HCT116 (cell line): ENCODE data around the gene ALDH2. TPM values are rescaled to one million over a fixed set of nuclear protein-coding genes. Genes with fewer than 3 reads are reported as not detected.

Experiments
- ATAC-seq: fragments of 200-7000 bp; cut with Tn5 transposase; 2 replicates; pipeline ENCODE4 v1.9.1; 2020; ENCODE audit warnings: mild to moderate bottlenecking, moderate library complexity
- BruUV-seq: library from RNA; stranded (reverse); fragments of 400-500 nt; replicated peaks from 2 replicates; lab custom pipeline; 2021; lab: Mats Ljungman, UMichigan
- CTCF ChIA-PET: fragments of 300-600 bp; sonication (Branson Sonifier 250); formaldehyde crosslinking; loops from one replicate; lab custom pipeline; 2021; ENCODE audit warnings: antibody characterized with exemption; lab: Charles Lee
- POLR2A ChIA-PET: fragments of 300-600, 350-600 bp; sonication (Branson Sonifier 250); formaldehyde crosslinking; loops from one replicate; lab custom pipeline; 2021; ENCODE audit warnings: antibody characterized with exemption; lab: Charles Lee
- RAD21 ChIA-PET, 2 experiments: fragments of 300-600 bp; sonication (Branson Sonifier 250); formaldehyde crosslinking; loops; one replicate each; lab custom pipeline; 2023; ENCODE audit warnings: low total read pairs in 2 of 2; ENCODE audit not compliant: uncharacterized antibody in 2 of 2, unreplicated experiment in 2 of 2, low non-redundant PET in 1 of 2; lab: Charles Lee
- DNase-seq: peaks from one replicate; pipeline ENCODE4 v3.0.0-alpha.2; 2010; ENCODE audit warnings: low read depth, low spot score
- H2AFZ ChIP-seq: fragments of 200-600 bp; shearing (Covaris generic), sonication (generic); 2 replicates; pipeline ENCODE4 v1.6.1; 2017; ENCODE audit warnings: low read depth, mixed run types, mixed read lengths, antibody characterized with exemption, low read length; ENCODE audit not compliant: poor library complexity, severe bottlenecking
- H3K27ac ChIP-seq: 2 replicates; pipeline ENCODE4 v1.5.1; 2012; ENCODE audit warnings: low read depth, low read length
- H3K27me3 ChIP-seq: fragments of 200-600 bp; sonication (generic); 2 replicates; pipeline ENCODE4 v1.6.1; 2016; ENCODE audit warnings: mixed run types, low read length, mixed read lengths; ENCODE audit not compliant: insufficient read depth
- H3K36me3 ChIP-seq, 2 experiments: fragments of 200-500 bp in 1 of 2; fragments of 200-600 bp in 1 of 2; sonication (Bioruptor generic) in 1 of 2; sonication (generic) in 1 of 2; 2 replicates each; pipeline versions ENCODE4 v1.5.1 to v1.6.1; 2014 to 2016; ENCODE audit warnings: low read length in 2 of 2, inconsistent platforms in 1 of 2, mixed read lengths in 1 of 2, mixed run types in 1 of 2; ENCODE audit not compliant: insufficient read depth in 2 of 2, control insufficient read depth in 1 of 2
- H3K4me1 ChIP-seq, 2 experiments: fragments of 200-600 bp in 1 of 2; sonication (generic) in 1 of 2; 2 replicates each; pipeline versions ENCODE4 v1.5.1 to v1.6.1; 2012 to 2017; ENCODE audit warnings: low read length in 2 of 2, inconsistent platforms in 1 of 2, mild to moderate bottlenecking in 1 of 2, mixed read lengths in 1 of 2, mixed run types in 1 of 2, moderate library complexity in 1 of 2; ENCODE audit not compliant: insufficient read depth in 2 of 2, control insufficient read depth in 1 of 2
- H3K4me2 ChIP-seq: fragments of 200-600 bp; sonication (generic); 2 replicates; pipeline ENCODE4 v1.6.1; 2017; ENCODE audit warnings: mixed run types, low read length, mixed read lengths
- H3K4me3 ChIP-seq, 2 experiments: fragments of 200-600 bp in 1 of 2; sonication (generic) in 1 of 2; replicated peaks in 1 of 2; 2 replicates each; pipeline ENCODE4 v1.5.1; 2011 to 2016; ENCODE audit warnings: low read length in 2 of 2, control low read depth in 1 of 2, low read depth in 1 of 2, mild to moderate bottlenecking in 1 of 2, mixed read lengths in 1 of 2, mixed run types in 1 of 2
- H3K79me2 ChIP-seq: fragments of 200-600 bp; sonication (generic); 2 replicates; pipeline ENCODE4 v1.6.1; 2017; ENCODE audit warnings: mild to moderate bottlenecking, mixed run types, low read length, moderate library complexity, mixed read lengths; ENCODE audit not compliant: insufficient read depth
- H3K9ac ChIP-seq: fragments of 200-600 bp; sonication (generic); 2 replicates; pipeline ENCODE4 v1.6.1; 2016; ENCODE audit warnings: low read length, mixed read lengths
- H3K9me2 ChIP-seq: fragments of 200-600 bp; sonication (generic), shearing (Covaris generic); 2 replicates; pipeline ENCODE4 v1.6.1; 2017; ENCODE audit warnings: mixed run types, mild to moderate bottlenecking, moderate library complexity; ENCODE audit not compliant: insufficient read depth
- H3K9me3 ChIP-seq, 2 experiments: fragments of 200-500 bp in 1 of 2; fragments of 200-600 bp in 1 of 2; sonication (Bioruptor generic) in 1 of 2; sonication (generic) in 1 of 2; 2 replicates each; pipeline ENCODE4 v1.6.1; 2014 to 2017; ENCODE audit warnings: low read length in 2 of 2, mixed read lengths in 2 of 2, inconsistent platforms in 1 of 2, low read depth in 1 of 2, mild to moderate bottlenecking in 1 of 2, mixed run types in 1 of 2, moderate library complexity in 1 of 2; ENCODE audit not compliant: control insufficient read depth in 1 of 2, insufficient read depth in 1 of 2
- H4K20me1 ChIP-seq: fragments of 200-600 bp; sonication (generic), shearing (Covaris generic); 2 replicates; pipeline ENCODE4 v1.6.1; 2017; ENCODE audit warnings: mixed run types, mild to moderate bottlenecking, moderate library complexity; ENCODE audit not compliant: insufficient read depth
- CEBPB ChIP-seq: IDR thresholded peaks from 2 replicates; pipeline ENCODE4 v1.6.1; 2012; ENCODE audit warnings: low read depth
- FOSL1 ChIP-seq: IDR thresholded peaks from 2 replicates; pipeline ENCODE4 v1.6.1; 2012; ENCODE audit warnings: low read depth
- POLR2A ChIP-seq: IDR thresholded peaks from 2 replicates; pipeline ENCODE4 v1.7.0; 2011; ENCODE audit warnings: borderline replicate concordance; ENCODE audit not compliant: insufficient read depth, insufficient read length; ENCODE audit errors: extremely low read depth
- POLR2AphosphoS5 ChIP-seq: IDR thresholded peaks from 2 replicates; pipeline ENCODE4 v1.6.1; 2011; ENCODE audit warnings: mild to moderate bottlenecking, low read depth, low read length, moderate library complexity
- RAD21 ChIP-seq: IDR thresholded peaks from 2 replicates; pipeline ENCODE4 v1.6.1; 2012; ENCODE audit warnings: low read depth, mild to moderate bottlenecking
- TCF7L2 ChIP-seq: IDR thresholded peaks from 2 replicates; pipeline ENCODE4 v1.7.0; 2011; ENCODE audit warnings: borderline replicate concordance, inconsistent platforms; ENCODE audit not compliant: insufficient read depth, insufficient read length; ENCODE audit errors: extremely low read depth
- YY1 ChIP-seq: IDR thresholded peaks from 2 replicates; pipeline ENCODE4 v1.6.1; 2011; ENCODE audit warnings: low read length, low read depth, moderate library complexity, mild to moderate bottlenecking; ENCODE audit not compliant: insufficient replicate concordance; ENCODE audit errors: extremely low read depth
- ZBTB33 ChIP-seq: IDR thresholded peaks from 2 replicates; pipeline ENCODE4 v1.6.1; 2011; ENCODE audit warnings: mild to moderate bottlenecking, low read length, moderate library complexity; ENCODE audit not compliant: insufficient replicate concordance; ENCODE audit errors: extremely low read depth
- ZFX ChIP-seq: fragments of 450-650 bp; IDR thresholded peaks from 2 replicates; pipeline ENCODE4 v1.6.1; 2017
- intact Hi-C: fragments of 100-400 bp; cut with micrococcal nuclease; formaldehyde crosslinking; loops from 2 replicates; pipeline ENCODE4 v1.10.0; 2022
- total RNA-seq: library from RNA; stranded (reverse); gene quantifications from one replicate; pipeline ENCODE4 v1.2.1, GENCODE V29; 2021; ENCODE audit not compliant: unreplicated experiment

Gene ALDH2
- total RNA-seq, 1 experiment from 2014 or later, result 32.9 TPM

GRCh38 chr12:111759991-111760390, 6.7 kb upstream of the ALDH2 start:
- Histone ChIP-seq H3K27ac (no peak overlapping the region), H3K9me2 (no peaks in the 10 kb centered on the region), H3K9ac (no peak overlapping the region), H3K36me3 (0 out of 4 replicates have a peak, but pooled peaks cover 0 to 4% of the 10 kb centered on the region in 2 experiments), H3K4me1 (no peaks in the 10 kb centered on the region), H3K9me3 (no peaks in the 10 kb centered on the region), H3K79me2 (no peaks in the 10 kb centered on the region), H4K20me1 (no peaks in the 10 kb centered on the region), H3K4me3 (no peak overlapping the region), H3K27me3 (no peaks in the 10 kb centered on the region), H2AFZ (no peak overlapping the region), H3K4me2 (no peak overlapping the region)
- no TSS peak for BruUV-seq
- RAD21 ChIA-PET, result no interaction called here
- ATAC-seq (no peak), DNase-seq (no peak)
- POLR2A ChIA-PET, result no interaction called here
- intact Hi-C loops, result no loop called here
- CTCF ChIA-PET, result no interaction called here
- no peak for TF ChIP-seq POLR2AphosphoS5
- TF ChIP-seq ZBTB33, result no peak
- TF ChIP-seq POLR2A, result no peak
- no peak for TF ChIP-seq RAD21
- no peak for TF ChIP-seq YY1
- no peak for TF ChIP-seq FOSL1
- TF ChIP-seq ZFX, result no peak
- no peak for TF ChIP-seq TCF7L2
- no peak for TF ChIP-seq CEBPB
